Measurements from ENCODE around the gene LUC7L2.

GRCh38 chr7:139450851-139451250, 91.2 kb downstream of the LUC7L2 start:
- TF ChIP-seq POLR2AphosphoS5 (IDR thresholded peaks at IDR 0.05; ENCODE audit: low read depth): no peak
- TF ChIP-seq CTCF (IDR thresholded peaks at IDR 0.05; ENCODE audit: insufficient read depth, low read length): no peak
